Measurements from ENCODE around the gene EXOC5. TPM values are rescaled to one million over a fixed set of nuclear protein-coding genes. Genes with fewer than 3 reads are reported as not detected.
"Not testable (repeated sequence)": the region's sequence is repeated elsewhere in the genome, so short reads cannot be mapped to it uniquely, and the experiment has no call there.

EXOC5 gene
- total RNA-seq, 4 donors from 2014 or later, result 20.6 to 35.8 (median 30.3) TPM

DNA sequence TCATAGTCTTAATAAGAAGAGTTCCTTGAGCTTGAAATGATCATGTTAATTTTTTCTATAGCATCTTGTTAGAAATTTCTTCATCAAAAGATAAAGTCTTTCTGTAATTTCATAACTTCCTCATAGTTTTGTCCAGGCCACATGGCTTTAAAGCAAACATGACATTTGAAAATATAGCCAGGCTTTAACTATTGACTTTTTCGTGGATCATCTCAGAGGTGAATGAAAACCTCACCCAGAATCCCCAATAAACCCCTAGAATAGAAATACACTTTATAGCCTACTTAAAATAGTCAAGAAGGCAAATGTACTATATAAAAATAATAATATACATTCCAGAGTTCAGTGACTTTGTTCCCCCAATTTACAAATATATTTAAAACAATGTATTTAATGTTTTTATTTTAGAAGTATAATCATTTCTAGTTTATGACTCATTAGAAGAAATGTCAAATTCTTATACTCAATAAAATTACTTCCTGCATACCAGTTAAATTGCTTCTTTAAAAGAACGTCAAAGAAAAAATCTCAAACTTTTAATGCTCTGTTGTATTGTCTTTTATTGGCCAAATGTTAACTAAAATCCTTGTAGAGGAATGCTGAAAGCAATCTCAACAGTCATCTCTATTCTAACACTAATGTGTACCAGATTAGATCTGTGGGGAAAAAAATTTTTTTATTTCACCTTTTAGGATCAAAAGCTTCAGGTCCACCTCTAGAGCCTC lies 21.6 kb downstream of the EXOC5 start:
- H3K27me3 ChIP-seq, result no peaks in the 10 kb centered on the region
- no peak overlapping the region for H3K27ac ChIP-seq
- H3K9me3 ChIP-seq, result no peaks in the 10 kb centered on the region

DNA sequence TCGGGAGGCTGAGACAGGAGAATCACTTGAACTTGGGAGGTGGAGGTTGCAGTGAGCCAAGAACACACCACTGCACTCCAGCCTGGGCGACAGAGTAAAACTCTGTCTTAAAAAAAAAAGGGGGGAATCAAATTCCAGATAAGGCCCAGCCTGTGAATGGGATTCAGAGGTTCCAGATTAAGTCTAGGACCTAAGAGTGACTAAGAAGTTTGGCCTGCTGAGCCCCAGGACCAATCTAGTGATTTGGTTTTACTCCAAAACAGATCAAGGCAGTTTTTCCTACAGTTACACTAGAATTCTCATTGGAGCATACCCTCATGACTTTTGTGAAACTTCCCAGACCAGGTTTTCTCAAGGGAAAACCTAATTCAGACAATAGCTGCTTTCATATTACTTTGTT lies 22.8 kb downstream of the EXOC5 start:
- TF ChIP-seq POLR2A (IDR thresholded peaks at IDR 0.05), result no peak
- TF ChIP-seq CTCF (IDR thresholded peaks at IDR 0.05), result no peak
- H3K9me3 ChIP-seq, result no peaks in the 10 kb centered on the region

More for the DNA sequence above, 21.6 kb downstream of the EXOC5 start:
- peaks cover 0 to 6% (median 0%) of the 10 kb centered on the region in 3 donors for H3K36me3 ChIP-seq
- H3K4me3 ChIP-seq, result no peak overlapping the region
- TF ChIP-seq POLR2A (IDR thresholded peaks at IDR 0.05) (no peak), CTCF (IDR thresholded peaks at IDR 0.05) (no peak)
- DNase-seq, result no peak
- H3K4me1 ChIP-seq, result no peaks in the 10 kb centered on the region

GRCh38 chr14:57244106-57244505 lies 24.6 kb downstream of the EXOC5 start:
- Histone ChIP-seq H3K27ac (no peak overlapping the region), H3K27me3 (no peaks in the 10 kb centered on the region), H3K4me1 (no peaks in the 10 kb centered on the region), H3K36me3 (peaks cover 0 to 14% (median 0%) of the 10 kb centered on the region in 3 donors), H3K9me3 (no peaks in the 10 kb centered on the region), H3K4me3 (no peak overlapping the region)
- DNase-seq, result no peak
- TF ChIP-seq POLR2A (IDR thresholded peaks at IDR 0.05) (no peak), CTCF (IDR thresholded peaks at IDR 0.05) (no peak)

More for the DNA sequence above, 22.8 kb downstream of the EXOC5 start:
- peaks cover 0 to 6% (median 0%) of the 10 kb centered on the region in 3 donors for H3K36me3 ChIP-seq
- no peaks in the 10 kb centered on the region for H3K27me3 ChIP-seq
- no peaks in the 10 kb centered on the region for H3K4me1 ChIP-seq
- no peak overlapping the region for H3K4me3 ChIP-seq
- H3K27ac ChIP-seq, result no peak overlapping the region
- no peak for DNase-seq

DNA sequence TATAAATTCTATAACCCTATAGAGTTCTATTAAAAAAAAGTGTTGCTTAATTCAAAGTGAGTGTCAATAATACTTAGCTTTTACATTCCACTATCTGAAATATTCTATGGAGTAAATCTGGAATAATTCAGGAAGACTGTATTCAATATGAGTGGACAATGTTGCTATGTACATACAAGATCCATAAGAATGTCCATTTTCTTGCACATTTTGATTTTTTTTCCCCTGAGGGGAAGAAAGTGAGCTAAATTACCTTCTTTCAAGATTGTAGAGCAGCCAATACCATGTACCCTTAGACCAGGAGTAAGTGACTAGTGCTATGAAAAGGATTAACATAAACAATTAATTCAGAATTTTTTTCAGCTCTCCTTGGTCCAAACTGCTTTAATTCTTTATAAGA lies 25.4 kb downstream of the EXOC5 start:
- H3K9me3 ChIP-seq, result no peaks in the 10 kb centered on the region
- TF ChIP-seq POLR2A (IDR thresholded peaks at IDR 0.05), result no peak
- no peak for TF ChIP-seq CTCF (IDR thresholded peaks at IDR 0.05)
- H3K36me3 ChIP-seq, result peaks cover 0 to 20% (median 0%) of the 10 kb centered on the region in 3 donors
- no peak for DNase-seq
- no peaks in the 10 kb centered on the region for H3K27me3 ChIP-seq
- no peaks in the 10 kb centered on the region for H3K4me1 ChIP-seq
- no peak overlapping the region for H3K4me3 ChIP-seq
- H3K27ac ChIP-seq, result no peak overlapping the region

- H3K4me3 ChIP-seq, H3K9me3 ChIP-seq, H3K27me3 ChIP-seq, DNase-seq, H3K27ac ChIP-seq, H3K4me1 ChIP-seq: not testable (repeated sequence)
- peaks cover 0 to 36% (median 0%) of the 10 kb centered on the region in 3 donors for H3K36me3 ChIP-seq
These were observed 28.6 kb downstream of the EXOC5 start for GRCh38 chr14:57240115-57240514.

DNA sequence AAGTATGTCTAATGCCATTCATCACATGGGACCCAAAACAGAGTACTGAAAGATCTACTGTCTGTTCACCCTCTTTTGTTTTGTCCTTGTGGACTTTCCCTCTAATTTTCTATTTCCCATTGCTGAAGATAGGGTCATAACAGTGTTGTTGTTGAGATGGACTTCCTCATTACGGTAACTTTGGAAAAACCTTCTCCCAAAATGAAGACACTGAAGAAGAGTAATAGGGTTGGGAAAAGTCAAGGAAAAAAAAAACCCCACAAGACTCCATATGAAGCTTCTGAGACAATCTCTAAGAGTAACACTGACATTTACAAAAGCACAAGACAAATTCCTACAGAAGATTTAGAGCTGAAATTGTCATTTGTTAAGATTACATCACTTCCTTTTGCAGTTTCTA lies 36.7 kb downstream of the EXOC5 start:
- no peak for TF ChIP-seq POLR2A (IDR thresholded peaks at IDR 0.05)
- no peak for TF ChIP-seq CTCF (IDR thresholded peaks at IDR 0.05)
- no peak for DNase-seq
- no peak overlapping the region for H3K4me3 ChIP-seq
- no peaks in the 10 kb centered on the region for H3K4me1 ChIP-seq
- H3K36me3 ChIP-seq, result peaks cover 0 to 54% (median 0%) of the 10 kb centered on the region in 3 donors
- H3K27ac ChIP-seq, result no peak overlapping the region
- no peaks in the 10 kb centered on the region for H3K27me3 ChIP-seq
- no peaks in the 10 kb centered on the region for H3K9me3 ChIP-seq

DNA sequence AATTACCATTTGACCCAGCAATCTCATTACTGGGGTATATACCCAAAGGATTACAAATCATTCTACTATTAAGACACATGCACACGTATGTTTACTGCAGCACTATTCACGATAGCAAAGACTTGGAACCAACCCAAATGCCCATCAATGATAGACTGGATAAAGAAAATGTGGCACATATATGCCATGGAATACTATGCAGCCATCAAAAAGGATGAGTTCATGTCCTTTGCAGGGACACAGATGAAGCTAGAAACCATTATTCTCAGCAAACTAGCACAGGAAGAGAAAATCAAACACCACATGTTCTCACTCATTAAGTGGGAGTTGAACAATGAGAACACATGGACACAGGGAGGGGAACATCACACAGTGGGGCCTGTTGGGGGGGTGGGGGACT lies 40.4 kb downstream of the EXOC5 start:
- DNase-seq, H3K27ac ChIP-seq, H3K9me3 ChIP-seq, H3K4me3 ChIP-seq, H3K27me3 ChIP-seq, H3K4me1 ChIP-seq: not testable (repeated sequence)
- H3K36me3 ChIP-seq, result peaks cover 0 to 42% (median 0%) of the 10 kb centered on the region in 3 donors
